HG02943 (cell line): ENCODE measurements around the gene CNNM2.
"Not testable (repeated sequence)": the region's sequence is repeated elsewhere in the genome, so short reads cannot be mapped to it uniquely, and the experiment has no call there.

Source experiments
- ATAC-seq: cut with Tn5 transposase; IDR thresholded peaks from one replicate; pipeline ENCODE4 v1.9.1; 2021; ENCODE audit warnings: mild to moderate bottlenecking, low read depth, moderate library complexity; ENCODE audit not compliant: unreplicated experiment

CNNM2 gene

DNA sequence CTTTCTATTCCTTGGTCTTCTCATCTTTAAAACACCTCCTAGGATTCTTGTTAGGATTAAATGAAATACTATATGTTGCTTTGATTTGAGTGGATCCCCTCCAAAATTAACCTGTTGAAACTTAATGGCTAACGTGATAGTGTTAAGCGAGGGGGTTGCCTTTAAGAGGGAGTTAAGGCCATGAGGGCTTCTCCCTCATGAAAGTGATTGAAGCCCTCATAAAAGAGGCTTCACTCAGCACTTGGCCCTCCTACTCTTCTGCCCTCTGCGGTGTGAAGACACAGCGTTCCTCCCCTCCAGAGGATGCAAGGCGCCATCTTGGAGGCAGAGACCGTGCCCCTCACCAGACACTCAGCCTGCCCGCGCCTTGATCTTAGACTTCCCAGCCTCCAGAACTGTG, 46.6 kb downstream of the CNNM2 start:
- ATAC-seq, result no peak

GRCh38 chr10:102965311-102965851, 47.3 kb downstream of the CNNM2 start:
- ATAC-seq, result no peak

- no peak for ATAC-seq
Measured at GRCh38 chr10:102967123-102967522, 49.0 kb downstream of the CNNM2 start.

- ATAC-seq, result no peak
Measured at GRCh38 chr10:102970562-102971340, 52.7 kb downstream of the CNNM2 start.

- ATAC-seq, result no peak
Measured at GRCh38 chr10:102975483-102976379, 57.6 kb downstream of the CNNM2 start.

DNA sequence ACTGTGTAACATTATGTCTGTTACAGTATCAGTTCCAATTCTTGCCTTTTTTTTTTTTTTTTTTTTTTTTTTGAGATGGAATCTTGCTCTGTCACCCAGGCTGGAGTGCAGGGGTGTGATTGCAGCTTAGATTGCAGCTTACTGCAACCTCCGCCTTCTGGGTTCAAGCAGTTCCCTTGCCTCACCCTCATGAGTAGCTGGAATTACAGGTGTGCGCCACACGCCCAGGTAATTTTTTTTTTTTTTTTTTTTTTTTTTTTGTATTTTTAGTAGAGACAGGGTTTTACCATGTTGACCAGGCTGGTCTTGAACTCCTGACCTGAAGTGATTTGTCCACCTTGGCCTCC, 58.3 kb downstream of the CNNM2 start:
- ATAC-seq, result not testable (repeated sequence)

DNA sequence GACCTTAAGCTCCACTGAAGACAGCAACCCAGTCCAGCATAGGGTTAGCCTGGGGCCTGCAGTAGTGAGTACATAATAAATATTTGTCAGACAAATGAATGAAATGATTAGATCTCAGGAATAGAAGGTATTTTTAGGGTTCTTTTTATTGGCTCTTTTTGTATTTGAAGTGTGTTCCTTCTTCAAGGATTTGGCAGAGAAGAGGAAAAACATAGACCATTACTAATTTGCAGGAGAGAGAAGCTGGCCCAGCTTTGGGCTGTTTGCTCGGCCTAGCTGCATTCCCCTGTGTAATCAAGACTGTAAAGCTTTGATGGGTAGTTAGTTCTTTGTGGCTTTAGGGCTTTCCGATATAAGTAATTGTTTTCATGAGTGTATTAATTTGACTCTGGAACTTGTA, 64.2 kb downstream of the CNNM2 start:
- no peak for ATAC-seq

DNA sequence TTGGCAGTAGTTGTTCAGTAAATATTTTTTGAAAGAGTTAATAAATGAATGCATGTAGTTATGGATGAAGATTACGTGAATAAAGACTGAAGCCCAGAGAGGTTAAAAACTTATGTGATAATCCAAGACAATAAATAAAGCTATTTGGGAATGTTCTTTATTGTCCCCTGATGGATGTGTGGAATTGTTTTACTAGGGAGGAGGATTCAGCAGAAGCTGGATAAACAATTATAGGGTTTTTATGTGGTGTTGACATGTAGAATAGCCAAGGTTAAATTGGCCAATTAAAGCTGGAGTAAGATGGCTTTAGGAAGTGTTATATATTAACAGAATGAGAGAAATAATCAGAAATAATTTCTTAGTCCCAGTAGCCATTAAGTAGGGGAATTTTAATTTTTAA, 66.0 kb downstream of the CNNM2 start:
- no peak for ATAC-seq

DNA sequence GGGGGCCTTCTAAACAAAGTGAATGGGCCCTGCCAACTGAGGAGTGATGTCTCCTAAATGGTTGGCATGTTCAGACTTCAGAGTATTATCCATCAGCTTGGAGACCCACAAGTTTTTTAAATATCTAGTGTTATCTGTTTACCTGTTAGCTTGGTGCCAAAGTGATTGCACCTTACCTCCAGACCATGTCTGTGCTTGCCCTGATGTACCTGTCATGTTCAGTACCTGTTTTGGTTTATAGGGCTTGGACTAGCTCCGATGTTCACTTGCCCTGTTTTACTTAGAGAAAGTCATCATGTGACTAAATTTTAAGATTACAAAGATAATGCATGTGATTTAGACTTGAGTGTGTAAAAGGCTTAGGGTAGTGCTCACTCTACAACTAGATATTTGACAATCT, 67.7 kb downstream of the CNNM2 start:
- ATAC-seq, result no peak

- no peak for ATAC-seq
Measured at GRCh38 chr10:102988404-102989314, 70.6 kb downstream of the CNNM2 start.

DNA sequence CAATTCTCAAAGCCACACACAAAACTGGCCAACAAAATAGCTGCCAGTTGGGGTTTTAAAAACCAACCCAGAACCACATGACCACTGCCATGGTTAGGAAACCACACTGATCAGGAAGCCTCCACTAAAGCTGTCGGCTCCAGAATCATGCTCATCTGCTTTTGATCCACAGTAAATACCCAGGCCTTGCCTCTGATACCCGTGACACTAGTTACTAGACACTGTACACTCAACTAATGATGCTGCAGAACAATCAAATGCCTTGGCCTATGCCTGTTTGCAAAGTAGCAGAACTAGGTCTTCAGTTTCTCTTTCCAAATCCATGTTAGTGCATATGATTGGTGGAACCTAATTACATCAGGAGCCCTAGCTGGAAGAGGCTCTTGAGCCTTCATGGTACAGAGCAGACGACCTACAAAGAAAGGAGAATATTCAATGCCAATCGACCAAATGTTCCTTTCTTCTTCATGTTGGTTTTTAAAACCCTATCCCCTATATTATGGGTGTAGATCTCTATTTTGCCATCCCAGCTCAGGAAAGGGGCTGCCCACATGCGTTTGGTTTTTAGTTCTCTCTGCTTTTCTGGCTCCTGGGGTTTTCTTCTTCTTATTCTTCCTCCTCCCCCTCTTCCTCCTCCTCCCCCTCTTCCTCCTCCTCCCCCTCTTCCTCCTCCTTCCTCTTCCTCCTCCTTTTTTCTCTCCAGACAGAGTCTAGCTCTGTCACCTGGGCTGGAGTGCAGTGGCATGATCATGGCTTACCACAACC, 76.6 kb downstream of the CNNM2 start:
- no peak for ATAC-seq

DNA sequence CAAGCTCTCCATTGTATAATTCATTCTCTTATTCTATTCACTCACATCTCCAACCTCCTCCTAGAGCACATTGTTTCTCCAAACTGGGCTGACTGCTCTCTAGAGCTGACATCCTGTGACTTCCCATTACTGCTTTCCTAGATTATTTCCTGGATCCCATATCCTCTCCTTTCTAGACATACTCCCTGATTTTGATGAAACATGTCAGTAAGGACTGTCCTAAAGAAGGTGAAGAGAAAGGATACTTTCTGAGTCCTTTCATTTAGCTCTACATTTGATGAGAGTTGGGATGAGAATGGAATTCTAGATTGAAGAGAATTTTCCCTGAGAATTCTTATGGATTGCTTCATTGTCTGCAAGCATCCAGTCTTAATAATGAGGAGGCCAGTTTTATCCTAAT, 78.8 kb downstream of the CNNM2 start:
- ATAC-seq, result no peak

GRCh38 chr10:102997998-102998397, 79.9 kb downstream of the CNNM2 start:
- no peak for ATAC-seq

DNA sequence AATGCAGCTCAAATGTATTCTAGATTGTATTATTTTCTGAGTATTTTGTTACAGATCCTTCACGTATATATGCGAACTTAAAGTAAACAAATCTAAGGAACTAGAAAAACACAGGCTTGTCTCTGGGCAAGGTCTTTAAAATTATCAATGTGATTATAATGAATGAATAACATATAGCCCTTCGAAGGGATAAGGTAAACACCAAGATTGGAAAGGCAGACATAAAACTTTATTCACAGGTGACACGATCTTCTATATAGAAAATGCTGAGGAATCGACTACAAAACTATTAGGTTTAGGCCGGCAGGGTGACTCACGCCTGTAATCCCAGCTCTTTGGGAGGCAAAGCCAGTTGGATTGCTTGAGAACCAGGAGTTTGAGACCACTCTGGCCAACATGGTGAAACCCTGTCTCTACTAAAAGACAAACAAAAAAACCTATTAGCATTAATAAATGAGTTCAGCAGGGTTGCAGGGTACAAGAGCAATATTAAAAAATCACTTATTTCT, 80.4 kb downstream of the CNNM2 start:
- no peak for ATAC-seq

DNA sequence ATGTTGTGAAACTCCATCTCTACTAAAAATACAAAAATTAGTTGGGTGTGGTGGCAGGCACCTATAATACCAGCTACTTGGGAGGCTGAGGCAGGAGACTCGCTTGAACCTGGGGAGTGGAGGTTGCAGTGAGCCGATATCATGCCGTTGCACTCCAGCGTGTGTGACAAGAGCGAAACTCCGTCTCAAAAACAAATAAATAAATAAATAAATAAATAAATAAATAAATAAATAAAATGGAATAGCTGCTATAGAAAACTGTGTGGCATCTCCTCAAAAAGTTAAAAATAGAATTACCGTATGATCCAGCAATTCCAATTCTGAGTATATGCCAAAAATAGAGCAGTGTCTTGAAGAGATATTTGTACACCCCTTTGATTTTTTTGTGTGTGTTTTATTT, 82.0 kb downstream of the CNNM2 start:
- ATAC-seq, result not testable (repeated sequence)

DNA sequence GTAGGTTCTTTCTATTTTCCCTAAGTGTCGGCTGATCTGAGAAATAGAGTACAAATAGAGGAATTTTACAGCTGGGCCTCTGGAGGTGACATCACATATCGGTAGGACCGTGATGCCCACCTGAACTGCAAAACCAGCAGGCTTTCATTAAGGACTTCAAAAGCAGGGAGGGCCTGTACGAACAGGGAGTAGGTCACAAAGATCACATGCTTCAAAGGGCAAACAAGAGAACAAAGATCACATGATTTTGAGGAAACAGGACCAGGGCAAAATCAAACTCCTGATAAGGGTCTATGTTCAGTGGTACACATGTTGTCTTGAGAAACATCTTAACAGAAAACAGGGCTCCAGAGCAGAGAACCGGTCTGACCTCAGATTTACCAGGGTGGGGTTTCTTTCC, 88.9 kb downstream of the CNNM2 start:
- ATAC-seq, result no peak

DNA sequence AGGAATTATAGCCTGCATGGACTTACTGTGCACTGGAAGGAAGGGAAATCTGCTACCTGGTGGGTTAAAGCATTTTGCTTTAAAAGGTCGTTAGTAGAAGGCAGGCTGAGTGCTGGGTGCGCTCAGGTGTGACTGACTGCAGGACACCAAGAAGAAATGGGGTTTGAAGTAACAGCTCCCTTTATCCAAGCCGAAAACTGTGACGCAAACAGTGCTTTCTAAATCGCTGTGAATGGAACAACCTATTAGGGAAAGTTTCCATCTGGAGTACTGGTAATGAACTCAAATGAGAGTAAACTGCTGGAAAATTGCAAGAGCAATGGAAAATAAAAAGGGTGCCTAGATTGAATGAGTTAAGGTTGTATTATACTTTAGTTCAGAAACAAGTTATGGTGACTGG, 95.3 kb downstream of the CNNM2 start:
- ATAC-seq, result no peak

- no peak for ATAC-seq
Measured at GRCh38 chr10:103019425-103019824, 101.3 kb downstream of the CNNM2 start.

GRCh38 chr10:103021150-103021899, 103.2 kb downstream of the CNNM2 start:
- ATAC-seq, result no peak
